IMR-90 (cell line): ENCODE measurements around the gene ZNF575. TPM values are rescaled to one million over a fixed set of nuclear protein-coding genes. Genes with fewer than 3 reads are reported as not detected.

Experiments
- ATAC-seq: fragments of 200-7000 bp; cut with Tn5 transposase; 2 replicates; pipeline ENCODE4 v1.9.1; 2020; ENCODE audit warnings: low read depth, mild to moderate bottlenecking, moderate library complexity
- BruUV-seq: library from RNA; stranded (reverse); fragments of 400-500 nt; replicated peaks from 2 replicates; lab custom pipeline; 2021; lab: Mats Ljungman, UMichigan
- CTCF ChIA-PET: fragments of 300-600 bp; formaldehyde crosslinking; extraction: SDS; loops from one replicate; lab custom pipeline; 2021; ENCODE audit warnings: antibody characterized with exemption; lab: Yijun Ruan, JAX
- POLR2A ChIA-PET: fragments of 300-600 bp; sonication (Branson Sonifier 250); formaldehyde crosslinking; loops from one replicate; lab custom pipeline; 2022; ENCODE audit warnings: antibody characterized with exemption; ENCODE audit not compliant: unreplicated experiment; lab: Charles Lee
- DNase-seq: peaks from one replicate; pipeline ENCODE4 v3.0.0; 2013
- H2AFZ ChIP-seq: replicated peaks from 2 replicates; pipeline ENCODE3; 2013; ENCODE audit warnings: low read length, mild to moderate bottlenecking; ENCODE audit not compliant: poor library complexity
- H2AK5ac ChIP-seq: 2 replicates; pipeline ENCODE4 v1.6.1; 2013; ENCODE audit warnings: low read depth, low read length, inconsistent platforms
- H2AK9ac ChIP-seq: replicated peaks from 2 replicates; pipeline ENCODE3; 2013; ENCODE audit warnings: mild to moderate bottlenecking, low read depth, low read length, moderate library complexity; ENCODE audit not compliant: poor library complexity
- H2BK120ac ChIP-seq: 2 replicates; pipeline ENCODE4 v1.6.1; 2013; ENCODE audit warnings: low read depth, low read length, inconsistent platforms
- H2BK15ac ChIP-seq: 3 replicates; pipeline ENCODE4 v1.6.1; 2013; ENCODE audit warnings: low read depth, low read length, inconsistent platforms
- H2BK20ac ChIP-seq: 2 replicates; pipeline ENCODE4 v1.6.1; 2013; ENCODE audit warnings: low read depth, mild to moderate bottlenecking, inconsistent platforms, low read length, moderate library complexity
- H2BK5ac ChIP-seq: 2 replicates; pipeline ENCODE4 v1.6.1; 2013; ENCODE audit warnings: mild to moderate bottlenecking, low read depth, low read length, inconsistent platforms; ENCODE audit not compliant: poor library complexity, severe bottlenecking
- H3K14ac ChIP-seq: replicated peaks from 2 replicates; pipeline ENCODE4 v1.6.1; 2013; ENCODE audit warnings: low read depth, low read length, inconsistent platforms
- H3K18ac ChIP-seq: 2 replicates; pipeline ENCODE4 v1.6.1; 2013; ENCODE audit warnings: low read depth, low read length, control low read depth
- H3K23ac ChIP-seq: 2 replicates; pipeline ENCODE4 v1.6.1; 2013; ENCODE audit warnings: low read depth, low read length, inconsistent platforms
- H3K27ac ChIP-seq: 2 replicates; pipeline ENCODE4 v1.5.1; 2013; ENCODE audit warnings: mild to moderate bottlenecking, control low read depth, low read length; ENCODE audit not compliant: insufficient read depth
- H3K27me3 ChIP-seq: 2 replicates; pipeline ENCODE4 v1.6.1; 2013; ENCODE audit warnings: low read length; ENCODE audit not compliant: control insufficient read depth, insufficient read depth
- H3K36me3 ChIP-seq: 2 replicates; pipeline ENCODE4 v1.6.1; 2013; ENCODE audit warnings: low read length, mixed read lengths; ENCODE audit not compliant: control insufficient read depth, insufficient read depth
- H3K4ac ChIP-seq: 2 replicates; pipeline ENCODE4 v1.6.1; 2013; ENCODE audit warnings: low read depth, low read length, inconsistent platforms
- H3K4me1 ChIP-seq: 2 replicates; pipeline ENCODE4 v1.6.1; 2013; ENCODE audit warnings: low read length, mixed read lengths; ENCODE audit not compliant: control insufficient read depth, insufficient read depth
- H3K4me2 ChIP-seq: 2 replicates; pipeline ENCODE4 v1.6.1; 2013; ENCODE audit warnings: low read depth, mild to moderate bottlenecking, control low read depth, low read length, moderate library complexity
- H3K4me3 ChIP-seq: 2 replicates; pipeline ENCODE4 v1.5.1; 2013; ENCODE audit warnings: low read depth, mild to moderate bottlenecking, control low read depth, low read length, moderate library complexity; ENCODE audit not compliant: insufficient read depth
- H3K56ac ChIP-seq: 2 replicates; pipeline ENCODE4 v1.6.1; 2013; ENCODE audit warnings: low read length, inconsistent platforms; ENCODE audit not compliant: insufficient read depth; ENCODE audit errors: extremely low read depth
- H3K79me1 ChIP-seq, 2 experiments: 2 replicates each; pipeline ENCODE4 v1.6.1; 2013; ENCODE audit warnings: low read length in 2 of 2, inconsistent platforms in 1 of 2, low read depth in 1 of 2
- H3K9ac ChIP-seq: 2 replicates; pipeline ENCODE4 v1.6.1; 2013; ENCODE audit warnings: low read depth, low read length, control low read depth
- H3K9me1 ChIP-seq: 2 replicates; pipeline ENCODE4 v1.6.1; 2013; ENCODE audit warnings: low read length, inconsistent platforms; ENCODE audit not compliant: insufficient read depth
- H3K9me3 ChIP-seq: 2 replicates; pipeline ENCODE4 v1.6.1; 2013; ENCODE audit warnings: low read length; ENCODE audit not compliant: control insufficient read depth, insufficient read depth
- H4K20me1 ChIP-seq: 2 replicates; pipeline ENCODE4 v1.6.1; 2013; ENCODE audit warnings: low read length, inconsistent platforms; ENCODE audit not compliant: insufficient read depth
- H4K5ac ChIP-seq: 2 replicates; pipeline ENCODE4 v1.6.1; 2013; ENCODE audit warnings: mild to moderate bottlenecking, low read depth, low read length, control low read depth
- H4K8ac ChIP-seq, 2 experiments: 2 replicates each; pipeline ENCODE4 v1.6.1; 2013; ENCODE audit warnings: low read depth in 2 of 2, low read length in 2 of 2, control low read depth in 1 of 2, inconsistent platforms in 1 of 2
- H4K91ac ChIP-seq: 2 replicates; pipeline ENCODE4 v1.6.1; 2013; ENCODE audit warnings: low read depth, low read length, inconsistent platforms; ENCODE audit not compliant: insufficient read depth
- BHLHE40 ChIP-seq: fragments of 150-350 bp; IDR thresholded peaks from 2 replicates; pipeline ENCODE4 v1.6.1; 2016; ENCODE audit warnings: mild to moderate bottlenecking, low read depth, low read length
- CEBPB ChIP-seq: IDR thresholded peaks from 2 replicates; pipeline ENCODE4 v1.6.1; 2012; ENCODE audit warnings: low read depth, low read length, improper control_type of control experiment
- CHD1 ChIP-seq: IDR thresholded peaks from 2 replicates; pipeline ENCODE4 v1.6.1; 2012; ENCODE audit warnings: low read depth, low read length, improper control_type of control experiment
- CTCF ChIP-seq: conservative IDR thresholded peaks from 2 replicates; pipeline ENCODE4 v1.5.1; 2012; ENCODE audit warnings: mild to moderate bottlenecking, low read depth, low read length, improper control_type of control experiment
- ELK1 ChIP-seq: fragments of 150-350 bp; IDR thresholded peaks from 2 replicates; pipeline ENCODE4 v1.6.1; 2016; ENCODE audit warnings: low read depth, mild to moderate bottlenecking, low read length, moderate library complexity, borderline replicate concordance
- MAFK ChIP-seq: IDR thresholded peaks from 2 replicates; pipeline ENCODE4 v1.6.1; 2012; ENCODE audit warnings: low read depth, low read length, improper control_type of control experiment
- MAZ ChIP-seq: IDR thresholded peaks from 2 replicates; pipeline ENCODE4 v1.6.1; 2012; ENCODE audit warnings: low read depth, mild to moderate bottlenecking, low read length, improper control_type of control experiment, moderate library complexity, borderline replicate concordance
- MXI1 ChIP-seq: IDR thresholded peaks from 2 replicates; pipeline ENCODE4 v1.6.1; 2012; ENCODE audit warnings: low read depth, mild to moderate bottlenecking, low read length, moderate library complexity, borderline replicate concordance
- NFE2L2 ChIP-seq: fragments of 150-350 bp; IDR thresholded peaks from 2 replicates; pipeline ENCODE4 v1.6.1; 2016; ENCODE audit warnings: low read depth, mild to moderate bottlenecking, low read length
- POLR2A ChIP-seq: IDR thresholded peaks from 2 replicates; pipeline ENCODE4 v1.6.1; 2012; ENCODE audit warnings: mild to moderate bottlenecking, low read depth, low read length
- RAD21 ChIP-seq: IDR thresholded peaks from 2 replicates; pipeline ENCODE4 v1.6.1; 2012; ENCODE audit warnings: low read length, improper control_type of control experiment
- RCOR1 ChIP-seq: IDR thresholded peaks from 2 replicates; pipeline ENCODE4 v1.6.1; 2012; ENCODE audit warnings: mild to moderate bottlenecking, low read length, improper control_type of control experiment; ENCODE audit not compliant: insufficient replicate concordance
- RFX5 ChIP-seq: IDR thresholded peaks from 2 replicates; pipeline ENCODE4 v1.8.0; 2012; ENCODE audit warnings: low read depth, mild to moderate bottlenecking, low read length, moderate library complexity
- SMC3 ChIP-seq: fragments of 150-350 bp; IDR thresholded peaks from 2 replicates; pipeline ENCODE4 v1.6.1; 2016; ENCODE audit warnings: low read depth, mild to moderate bottlenecking, antibody characterized with exemption, low read length, moderate library complexity
- USF2 ChIP-seq: fragments of 150-350 bp; IDR thresholded peaks from 2 replicates; pipeline ENCODE4 v1.6.1; 2017; ENCODE audit warnings: mild to moderate bottlenecking, antibody characterized with exemption, low read length, low read depth
- WGBS, 2 experiments: methylation state at CpG; one replicate each; pipeline versions ENCODE4 v1.1.5 to v1.1.7; 2013; ENCODE audit warnings: missing lambda C conversion rate in 2 of 2; ENCODE audit not compliant: insufficient read length in 1 of 2; ENCODE audit errors: extremely low coverage in 2 of 2; 5-methylcytosine and 5-hydroxymethylcytosine counted together
- dilution Hi-C: fragments of 300-500 bp; cut with HindIII; formaldehyde crosslinking; loops from one replicate; pipeline ENCODE4 v1.14.3; 2018; ENCODE audit warnings: low sequenced_read_pairs; ENCODE audit not compliant: unreplicated experiment
- in situ Hi-C: fragments of 300-500 bp; cut with MboI; formaldehyde crosslinking; loops from 3 replicates; pipeline ENCODE4 v1.14.3; 2019; ENCODE audit warnings: low sequenced_read_pairs, inconsistent platforms, mixed read lengths
- intact Hi-C: fragments of 100-400 bp; cut with micrococcal nuclease; formaldehyde crosslinking; loops from 2 replicates; pipeline ENCODE4 v1.10.0; 2022
- polyA plus RNA-seq, 3 experiments: library from polyadenylated mRNA; depleted of rRNA; stranded (reverse); fragments of >200 nt; gene quantifications; 2 replicates each; pipeline ENCODE4 v1.2.3, GENCODE V29; 2012; ENCODE audit warnings: low replicate concordance in 1 of 3
- total RNA-seq: library from RNA; depleted of rRNA; stranded (reverse); fragments of >200 nt; gene quantifications from 2 replicates; pipeline ENCODE4 v1.2.3, GENCODE V29; 2012

ZNF575 gene
- total and polyA plus RNA-seq, 2 of the 4 experiments (the other 2 are of a cell fraction): 0.77 TPM; not detected in 1

- Histone ChIP-seq H4K5ac (no peak overlapping the region), H4K8ac (no peak overlapping the region), H3K9ac (no peak overlapping the region), H3K14ac (no peak overlapping the region), H3K9me3 (no peaks in the 10 kb centered on the region), H3K4me2 (no peak overlapping the region), H3K27me3 (no peaks in the 10 kb centered on the region), H3K18ac (no peak overlapping the region), H3K79me1 (peaks cover 7% of the 10 kb centered on the region in 2 experiments; a peak in 3 of 4 replicates), H2AFZ (no peak overlapping the region), H3K4ac (no peak overlapping the region), H3K56ac (no peak overlapping the region), H2BK5ac (no peak overlapping the region), H2AK9ac (no peak overlapping the region), H2AK5ac (no peak overlapping the region), H2BK20ac (no peak overlapping the region), H2BK120ac (no peak overlapping the region), H3K4me3 (no peak overlapping the region), H4K20me1 (no peaks in the 10 kb centered on the region), H3K36me3 (peaks cover 34% of the 10 kb centered on the region), H3K9me1 (no peaks in the 10 kb centered on the region), H3K4me1 (no peaks in the 10 kb centered on the region), H2BK15ac (no peak overlapping the region), H3K27ac (no peak overlapping the region), H3K23ac (no peak overlapping the region), H4K91ac (no peak overlapping the region)
- CTCF ChIA-PET: no interaction called here
- POLR2A ChIA-PET: no interaction called here
- intact Hi-C loops (no loop called here), dilution Hi-C loops (no loop called here), in situ Hi-C loops (loop anchor here (5.0 kb wide), 1 partner anchor 101 kb away; no protein-coding TSS in a partner anchor)
- ATAC-seq (no peak), DNase-seq (no peak)
- 97% methylated on average over 5 of the region's 23 CpGs; no CpG with 5 or more reads in 1 of the 2 experiments for whole genome bisulfite sequencing, 2 experiments
- BruUV-seq: no TSS peak
- no peak for TF ChIP-seq ELK1
- no peak for TF ChIP-seq POLR2A
- no peak for TF ChIP-seq BHLHE40
- no peak for TF ChIP-seq MXI1
- no peak for TF ChIP-seq CTCF
- TF ChIP-seq CHD1: no peak
- TF ChIP-seq RFX5: no peak
- TF ChIP-seq NFE2L2: no peak
- no peak for TF ChIP-seq USF2
- no peak for TF ChIP-seq MAZ
- no peak for TF ChIP-seq SMC3
- TF ChIP-seq RCOR1: no peak
- TF ChIP-seq CEBPB: no peak
- TF ChIP-seq RAD21: no peak
- TF ChIP-seq MAFK: no peak
Measured at GRCh38 chr19:43551399-43552197, 18.6 kb downstream of the ZNF575 start.
